ENCODE data around the gene OR2T12.
"Not testable (repeated sequence)": the region's sequence is repeated elsewhere in the genome, so short reads cannot be mapped to it uniquely, and the experiment has no call there.

GRCh38 chr1:248306740-248307139 is 3.5 kb upstream of the OR2T12 start:
- not testable (repeated sequence) for TF ChIP-seq CTCF (IDR thresholded peaks at IDR 0.05; ENCODE audit: low read length); EZH2 (IDR thresholded peaks at IDR 0.05; ENCODE audit: borderline replicate concordance, low read length)

Measured in OCI-LY1 (cell line).